Left lung (tissue), 10 donors: ENCODE measurements around the gene PRKN. TPM values are rescaled to one million over a fixed set of nuclear protein-coding genes. Genes with fewer than 3 reads are reported as not detected.

Experiments
- ATAC-seq: fragments of 200-7000 bp; cut with Tn5 transposase; one replicate; pipeline ENCODE4 v1.9.1; 2020; ENCODE audit warnings: moderate library complexity
- DNase-seq, 4 donors: peaks; one replicate each; pipeline ENCODE4 v3.0.0-alpha.2; 2013 to 2020
- H3K27ac ChIP-seq, 2 donors: fragments of 200-600 bp; sonication (generic) in 1 of 2; one replicate each; pipeline versions ENCODE4 v1.5.0 to v1.8.0; 2020 to 2021
- H3K27me3 ChIP-seq, 2 donors: fragments of 200-600 bp; sonication (generic) in 1 of 2; one replicate each; pipeline versions ENCODE4 v1.5.0 to v1.8.0; 2020 to 2021
- H3K36me3 ChIP-seq, 2 donors: fragments of 200-600 bp; sonication (generic) in 1 of 2; one replicate each; pipeline versions ENCODE4 v1.5.0 to v1.8.0; 2020 to 2021
- H3K4me1 ChIP-seq, 2 donors: fragments of 200-600 bp; one replicate each; pipeline ENCODE4 v1.8.0; 2021
- H3K4me3 ChIP-seq, 2 donors: fragments of 200-600 bp; sonication (generic) in 1 of 2; one replicate each; pipeline versions ENCODE4 v1.5.0 to v1.8.0; 2020 to 2021; ENCODE audit warnings: mild to moderate bottlenecking in 1 of 2
- H3K9me3 ChIP-seq, 2 donors: fragments of 200-600 bp; sonication (generic) in 1 of 2; one replicate each; pipeline versions ENCODE4 v1.5.0 to v1.8.0; 2020 to 2021
- intact Hi-C, 2 donors: fragments of 100-400 bp; cut with DNase I; formaldehyde crosslinking; loops; one replicate each; pipeline versions ENCODE4 v1.11.2 to v1.14.2; 2022
- polyA plus RNA-seq, 6 donors: library from polyadenylated mRNA; unstranded; fragments of 120-200 nt; gene quantifications; one replicate each; pipeline ENCODE4 v1.2.1, GENCODE V29; 2013; ENCODE audit not compliant: insufficient read length in 6 of 6
- total RNA-seq, 2 donors: library from RNA; stranded (reverse); fragmentation: NEBNext Ultra II Directional; extraction: Animal tissue kit (Norgen Biotek cat#: 25700); gene quantifications; one replicate each; pipeline ENCODE4 v1.2.1, GENCODE V29; 2021
- TF ChIP-seq, protein P1 (sequence below), 2 donors: fragments of 200-600 bp; sonication (generic) in 1 of 2; IDR thresholded peaks; one replicate each; pipeline versions ENCODE4 v1.5.0 to v1.8.0; 2021; ENCODE audit warnings: antibody characterized with exemption in 2 of 2
- donor health status: DM: no; HTN: yes; CAD: no.
- donor health status: DM: no; HTN: no; CAD: no.

PRKN gene
- total and polyA plus RNA-seq, 8 donors, result 1.9 to 4.3 (median 2.5) TPM

GRCh38 chr6:161584051-161584450 lies 1143.5 kb downstream of the PRKN start:
- Histone ChIP-seq H3K4me3 (no peak overlapping the region), H3K27me3 (no peaks in the 10 kb centered on the region), H3K36me3 (no peaks in the 10 kb centered on the region), H3K4me1 (no peaks in the 10 kb centered on the region), H3K27ac (no peak overlapping the region), H3K9me3 (no peaks in the 10 kb centered on the region)
- intact Hi-C loops, result no loop called here
- TF ChIP-seq, protein P1, sequence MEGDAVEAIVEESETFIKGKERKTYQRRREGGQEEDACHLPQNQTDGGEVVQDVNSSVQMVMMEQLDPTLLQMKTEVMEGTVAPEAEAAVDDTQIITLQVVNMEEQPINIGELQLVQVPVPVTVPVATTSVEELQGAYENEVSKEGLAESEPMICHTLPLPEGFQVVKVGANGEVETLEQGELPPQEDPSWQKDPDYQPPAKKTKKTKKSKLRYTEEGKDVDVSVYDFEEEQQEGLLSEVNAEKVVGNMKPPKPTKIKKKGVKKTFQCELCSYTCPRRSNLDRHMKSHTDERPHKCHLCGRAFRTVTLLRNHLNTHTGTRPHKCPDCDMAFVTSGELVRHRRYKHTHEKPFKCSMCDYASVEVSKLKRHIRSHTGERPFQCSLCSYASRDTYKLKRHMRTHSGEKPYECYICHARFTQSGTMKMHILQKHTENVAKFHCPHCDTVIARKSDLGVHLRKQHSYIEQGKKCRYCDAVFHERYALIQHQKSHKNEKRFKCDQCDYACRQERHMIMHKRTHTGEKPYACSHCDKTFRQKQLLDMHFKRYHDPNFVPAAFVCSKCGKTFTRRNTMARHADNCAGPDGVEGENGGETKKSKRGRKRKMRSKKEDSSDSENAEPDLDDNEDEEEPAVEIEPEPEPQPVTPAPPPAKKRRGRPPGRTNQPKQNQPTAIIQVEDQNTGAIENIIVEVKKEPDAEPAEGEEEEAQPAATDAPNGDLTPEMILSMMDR (IDR thresholded peaks at IDR 0.05), result no peak
- ATAC-seq (no peak), DNase-seq (no peak)

GRCh38 chr6:161583584-161583983 lies 1144.0 kb downstream of the PRKN start:
- DNase-seq (no peak), ATAC-seq (no peak)
- H3K36me3 ChIP-seq, result no peaks in the 10 kb centered on the region
- no peak overlapping the region for H3K27ac ChIP-seq
- TF ChIP-seq, protein P1 (IDR thresholded peaks at IDR 0.05), result no peak
- no peak overlapping the region for H3K4me3 ChIP-seq
- H3K9me3 ChIP-seq, result no peaks in the 10 kb centered on the region
- intact Hi-C loops, result no loop called here
- no peaks in the 10 kb centered on the region for H3K27me3 ChIP-seq
- no peaks in the 10 kb centered on the region for H3K4me1 ChIP-seq

DNA sequence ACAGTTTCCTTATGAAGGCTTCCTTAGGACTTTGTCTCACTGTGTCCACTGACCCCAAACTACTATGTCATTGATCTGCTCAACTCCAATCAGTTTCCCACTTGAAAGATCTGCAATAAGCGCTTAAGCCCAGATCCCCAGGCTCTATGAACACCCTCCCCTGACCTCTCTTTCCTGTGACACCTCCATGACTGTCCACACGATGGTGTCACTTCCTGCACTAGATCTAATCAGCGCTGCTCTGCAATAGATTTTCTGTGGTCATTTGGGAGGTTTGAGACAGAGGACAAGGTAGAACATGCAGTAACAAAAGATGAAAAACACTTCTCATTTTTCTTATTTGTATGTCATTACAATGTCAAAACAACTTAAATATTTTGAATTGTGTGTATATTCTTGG lies 1149.1 kb downstream of the PRKN start:
- H3K9me3 ChIP-seq, result peaks cover 0 to 5% of the 10 kb centered on the region in 2 donors
- TF ChIP-seq, protein P1 (IDR thresholded peaks at IDR 0.05), result no peak
- no peak for ATAC-seq
- H3K4me1 ChIP-seq, result no peaks in the 10 kb centered on the region
- DNase-seq, result no peak
- intact Hi-C loops, result no loop called here
- H3K36me3 ChIP-seq, result no peaks in the 10 kb centered on the region
- H3K27me3 ChIP-seq, result no peaks in the 10 kb centered on the region
- H3K27ac ChIP-seq, result no peak overlapping the region
- H3K4me3 ChIP-seq, result no peak overlapping the region

DNA sequence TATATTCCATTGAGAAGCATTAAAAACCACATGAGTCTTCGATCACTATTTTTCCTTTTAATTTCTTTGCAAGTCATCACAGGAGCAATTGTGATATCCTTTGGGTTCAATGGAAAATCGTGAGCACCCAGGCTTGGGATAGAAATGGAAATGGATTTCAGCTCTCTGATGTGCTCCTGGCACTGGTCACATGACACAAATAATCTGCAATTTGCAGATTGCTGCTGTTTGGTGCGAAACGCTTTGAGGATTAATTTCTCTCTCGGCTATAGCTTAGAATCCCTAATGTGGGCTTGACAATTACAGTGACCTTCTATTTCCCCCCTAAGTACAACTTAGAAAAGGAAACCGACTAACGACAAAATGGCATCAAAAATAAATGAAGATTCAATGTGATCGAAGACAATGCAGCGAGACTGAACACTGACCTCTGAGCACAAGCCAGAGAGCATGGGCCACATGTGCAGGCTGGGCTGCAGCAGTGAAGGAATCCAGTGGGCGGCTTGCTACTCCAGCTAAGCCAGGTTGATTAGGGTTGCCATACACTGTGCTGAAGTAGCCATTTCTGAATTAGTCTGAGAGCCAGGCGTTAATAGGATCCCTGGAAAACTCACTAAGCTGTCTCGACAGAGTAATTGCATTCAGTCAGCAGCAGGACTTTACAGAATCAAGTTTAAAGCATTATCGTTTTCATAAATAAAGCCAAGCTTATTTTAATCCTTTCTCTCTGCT lies 1151.9 kb downstream of the PRKN start:
- Histone ChIP-seq H3K27me3 (no peaks in the 10 kb centered on the region), H3K4me3 (no peak overlapping the region), H3K4me1 (no peaks in the 10 kb centered on the region), H3K27ac (no peak overlapping the region), H3K9me3 (peaks cover 0 to 12% of the 10 kb centered on the region in 2 donors), H3K36me3 (no peaks in the 10 kb centered on the region)
- DNase-seq (no peak), ATAC-seq (no peak)
- intact Hi-C loops, result no loop called here
- TF ChIP-seq, protein P1 (IDR thresholded peaks at IDR 0.05), result no peak

DNA sequence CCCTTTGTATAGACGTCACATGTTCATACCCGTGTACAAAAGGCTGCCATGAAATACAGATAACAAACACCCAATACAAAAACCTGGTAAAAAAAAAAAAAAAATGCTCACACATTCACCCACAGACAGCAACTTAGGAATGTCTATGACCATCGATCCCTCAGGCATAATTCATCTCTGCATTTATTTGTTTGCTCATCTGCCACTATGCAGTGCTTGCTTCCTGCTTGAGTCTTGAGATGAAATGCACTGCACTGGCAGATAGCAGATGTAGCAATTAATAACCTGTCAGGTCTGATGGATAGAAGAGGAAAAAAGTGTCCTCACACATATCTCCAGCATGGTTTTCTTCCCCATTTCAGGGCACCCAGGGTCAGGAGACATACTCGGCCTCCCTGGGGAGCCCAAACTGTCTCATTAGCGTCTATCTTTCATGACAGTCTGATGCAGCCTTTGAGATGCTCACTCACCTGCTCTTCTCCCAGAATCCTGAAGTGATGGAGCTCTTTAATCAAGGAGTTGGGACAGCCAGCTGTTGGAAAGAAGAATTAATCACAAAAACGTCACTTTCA lies 1158.6 kb downstream of the PRKN start:
- H3K27me3 ChIP-seq, result no peaks in the 10 kb centered on the region
- H3K4me1 ChIP-seq, result no peaks in the 10 kb centered on the region
- H3K36me3 ChIP-seq, result no peaks in the 10 kb centered on the region
- H3K4me3 ChIP-seq, result no peak overlapping the region
- no peak overlapping the region for H3K27ac ChIP-seq
- ATAC-seq (no peak), DNase-seq (no peak)
- TF ChIP-seq, protein P1 (IDR thresholded peaks at IDR 0.05), result no peak
- intact Hi-C loops, result no loop called here
- peaks cover 0 to 12% of the 10 kb centered on the region in 2 donors for H3K9me3 ChIP-seq
